HepG2 (cell line): Measurements from ENCODE around the gene GNA15.

Experiments
- CEBPB ChIP-seq: IDR thresholded peaks from 2 replicates; pipeline ENCODE4 v1.6.1; 2011; ENCODE audit warnings: low read depth, low read length, improper control_type of control experiment, borderline replicate concordance
- CREB1 ChIP-seq, 2 experiments: fragments of 450-650 bp in 1 of 2; IDR thresholded peaks; 2 replicates each; pipeline ENCODE4 v1.6.1; 2016 to 2017; ENCODE audit warnings: control low read depth in 1 of 2, mild to moderate bottlenecking in 1 of 2, missing compliant biosample characterization in 1 of 2, missing genetic modification characterization in 1 of 2
- MEF2D ChIP-seq: sonication (generic); formaldehyde crosslinking; IDR thresholded peaks from 2 replicates; pipeline ENCODE4 v1.5.1; 2020; ENCODE audit warnings: mild to moderate bottlenecking, missing genetic modification reagents
- NCOA1 ChIP-seq: sonication (generic); formaldehyde crosslinking; IDR thresholded peaks from 2 replicates; pipeline ENCODE4 v1.9.0; 2021; ENCODE audit warnings: missing genetic modification reagents
- SMC3 ChIP-seq: IDR thresholded peaks from 2 replicates; pipeline ENCODE4 v1.6.1; 2011; ENCODE audit warnings: low read length, improper control_type of control experiment
- SP2 ChIP-seq: sonication (generic); formaldehyde crosslinking; IDR thresholded peaks from 2 replicates; pipeline ENCODE4 v1.5.1; 2020; ENCODE audit warnings: mild to moderate bottlenecking, missing genetic modification reagents
- TOE1 ChIP-seq: sonication (generic); formaldehyde crosslinking; IDR thresholded peaks from 2 replicates; pipeline ENCODE4 v1.4.0; 2020; ENCODE audit warnings: mild to moderate bottlenecking, missing genetic modification reagents
- ZFP37 ChIP-seq: sonication (generic); formaldehyde crosslinking; IDR thresholded peaks from 2 replicates; pipeline ENCODE4 v1.4.0; 2020; ENCODE audit warnings: missing genetic modification reagents, borderline replicate concordance
- TF ChIP-seq, protein P1 (sequence below): sonication (generic); formaldehyde crosslinking; IDR thresholded peaks from 2 replicates; pipeline ENCODE4 v1.5.0; 2020; ENCODE audit warnings: mild to moderate bottlenecking, missing genetic modification reagents, moderate library complexity
- TF ChIP-seq, protein P2 (sequence below): IDR thresholded peaks from 2 replicates; pipeline ENCODE4 v1.6.1; 2012; ENCODE audit warnings: inconsistent platforms

DNA sequence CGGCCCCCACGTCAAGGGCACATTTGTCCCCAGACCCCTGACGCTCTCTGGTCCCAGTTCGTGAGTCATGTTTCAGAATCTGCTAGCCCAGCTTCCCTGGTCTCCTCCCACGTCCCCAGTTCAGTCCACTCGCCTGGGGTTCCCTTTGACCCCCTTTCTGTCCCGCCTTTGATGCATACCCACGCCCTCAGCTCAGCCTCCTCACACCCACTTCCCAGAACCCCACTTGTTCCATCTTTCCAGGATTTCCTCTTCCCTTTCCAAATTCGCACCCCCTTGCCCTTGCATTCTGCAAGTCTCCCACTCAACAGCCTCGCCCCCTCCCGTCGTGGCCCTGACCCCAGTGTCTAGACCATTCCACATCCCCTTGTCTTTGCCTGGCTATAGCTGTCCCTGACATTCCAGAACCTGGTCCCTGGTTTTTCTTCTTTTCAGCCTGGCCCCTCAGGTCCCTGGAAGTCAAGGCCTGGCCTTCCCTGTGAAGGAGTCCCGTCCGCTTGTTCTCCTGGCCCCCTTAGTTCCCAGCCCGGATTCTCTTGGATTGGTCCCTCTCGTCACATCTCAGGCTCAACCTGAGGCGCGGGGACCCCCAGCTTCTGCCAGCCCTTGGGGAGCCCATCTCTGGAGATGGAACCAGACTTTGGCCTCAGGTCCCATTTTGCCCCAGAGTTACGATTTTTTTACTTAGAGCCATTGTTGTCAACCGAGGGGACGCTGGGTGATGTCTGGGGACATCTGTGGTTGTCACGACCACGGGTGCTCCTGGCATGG is 51.2 kb downstream of the GNA15 start:
- TF ChIP-seq CREB1 (IDR thresholded peaks at IDR 0.05) (no peak), CREB1 (CRISPR knock-in tag; IDR thresholded peaks at IDR 0.05) (no peak), MEF2D (CRISPR knock-in tag) (no peak), NCOA1 (CRISPR knock-in tag) (no peak), TOE1 (CRISPR knock-in tag) (no peak), SP2 (no peak), CEBPB (no peak), ZFP37 (no peak), SMC3 (no peak)
- TF ChIP-seq, protein P1, sequence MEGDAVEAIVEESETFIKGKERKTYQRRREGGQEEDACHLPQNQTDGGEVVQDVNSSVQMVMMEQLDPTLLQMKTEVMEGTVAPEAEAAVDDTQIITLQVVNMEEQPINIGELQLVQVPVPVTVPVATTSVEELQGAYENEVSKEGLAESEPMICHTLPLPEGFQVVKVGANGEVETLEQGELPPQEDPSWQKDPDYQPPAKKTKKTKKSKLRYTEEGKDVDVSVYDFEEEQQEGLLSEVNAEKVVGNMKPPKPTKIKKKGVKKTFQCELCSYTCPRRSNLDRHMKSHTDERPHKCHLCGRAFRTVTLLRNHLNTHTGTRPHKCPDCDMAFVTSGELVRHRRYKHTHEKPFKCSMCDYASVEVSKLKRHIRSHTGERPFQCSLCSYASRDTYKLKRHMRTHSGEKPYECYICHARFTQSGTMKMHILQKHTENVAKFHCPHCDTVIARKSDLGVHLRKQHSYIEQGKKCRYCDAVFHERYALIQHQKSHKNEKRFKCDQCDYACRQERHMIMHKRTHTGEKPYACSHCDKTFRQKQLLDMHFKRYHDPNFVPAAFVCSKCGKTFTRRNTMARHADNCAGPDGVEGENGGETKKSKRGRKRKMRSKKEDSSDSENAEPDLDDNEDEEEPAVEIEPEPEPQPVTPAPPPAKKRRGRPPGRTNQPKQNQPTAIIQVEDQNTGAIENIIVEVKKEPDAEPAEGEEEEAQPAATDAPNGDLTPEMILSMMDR (CRISPR knock-in tag) = no peak
- TF ChIP-seq, protein P2, sequence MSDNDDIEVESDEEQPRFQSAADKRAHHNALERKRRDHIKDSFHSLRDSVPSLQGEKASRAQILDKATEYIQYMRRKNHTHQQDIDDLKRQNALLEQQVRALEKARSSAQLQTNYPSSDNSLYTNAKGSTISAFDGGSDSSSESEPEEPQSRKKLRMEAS = no peak
